GM12891 (cell line): ENCODE measurements around the gene EDN1.

Experiments
- POLR2A ChIP-seq: IDR thresholded peaks from 2 replicates; pipeline ENCODE4 v1.6.1; 2011; ENCODE audit warnings: low read depth, low read length, control low read depth
- POLR2AphosphoS5 ChIP-seq: IDR thresholded peaks from 2 replicates; pipeline ENCODE4 v1.6.1; 2011; ENCODE audit warnings: low read depth, low read length, control low read depth

- TF ChIP-seq POLR2A (no peak), POLR2AphosphoS5 (no peak)
Measured at GRCh38 chr6:12301018-12301417, 10.9 kb downstream of the EDN1 start.
